T-helper 1 cell treated with Interleukin-12 subunit alpha and Interleukin-12 subunit beta and Interleukin-4 antibody, amounts not matched to agents 30 μg/mL and 1 μg/mL, for 36 hours (primary cell): Measurements from ENCODE around the gene KRTAP10-8.
"Not testable (repeated sequence)": the region's sequence is repeated elsewhere in the genome, so short reads cannot be mapped to it uniquely, and the experiment has no call there.

Source experiments
- H3K27ac Mint-ChIP-seq: one replicate; pipeline ENCODE4 v1.8.0; 2021; ENCODE audit warnings: mild to moderate bottlenecking, mixed read lengths
- H3K27me3 Mint-ChIP-seq: one replicate; pipeline ENCODE4 v1.8.0; 2021; ENCODE audit warnings: low read depth, mixed read lengths
- H3K36me3 Mint-ChIP-seq: one replicate; pipeline ENCODE4 v1.8.0; 2021; ENCODE audit warnings: low read depth, mixed read lengths
- H3K4me1 Mint-ChIP-seq: one replicate; pipeline ENCODE4 v1.8.0; 2021; ENCODE audit warnings: low read depth, mixed read lengths
- H3K4me3 Mint-ChIP-seq: one replicate; pipeline ENCODE4 v1.8.0; 2021; ENCODE audit warnings: mild to moderate bottlenecking, moderate library complexity, mixed read lengths
- H3K9me3 Mint-ChIP-seq: one replicate; pipeline ENCODE4 v1.8.0; 2021; ENCODE audit warnings: mixed read lengths

Gene KRTAP10-8

GRCh38 chr21:44574457-44575306, 37.2 kb upstream of the KRTAP10-8 start:
- peaks cover 26% of the 10 kb centered on the region for H3K9me3 Mint-ChIP-seq
- H3K27ac Mint-ChIP-seq: no peak overlapping the region
- no peak overlapping the region for H3K4me3 Mint-ChIP-seq
- H3K27me3 Mint-ChIP-seq: peaks cover 5% of the 10 kb centered on the region
- H3K4me1 Mint-ChIP-seq: peaks cover 2% of the 10 kb centered on the region
- no peaks in the 10 kb centered on the region for H3K36me3 Mint-ChIP-seq

GRCh38 chr21:44575307-44576024, 36.4 kb upstream of the KRTAP10-8 start:
- H3K27ac Mint-ChIP-seq: no peak overlapping the region
- H3K27me3 Mint-ChIP-seq: peaks cover 5% of the 10 kb centered on the region
- H3K9me3 Mint-ChIP-seq: peaks cover 27% of the 10 kb centered on the region
- H3K36me3 Mint-ChIP-seq: no peaks in the 10 kb centered on the region
- H3K4me1 Mint-ChIP-seq: peaks cover 2% of the 10 kb centered on the region
- no peak overlapping the region for H3K4me3 Mint-ChIP-seq

- Mint-ChIP-seq H3K4me1 (peaks cover 2% of the 10 kb centered on the region), H3K36me3 (no peaks in the 10 kb centered on the region), H3K4me3 (no peak overlapping the region), H3K27ac (no peak overlapping the region), H3K27me3 (peaks cover 5% of the 10 kb centered on the region), H3K9me3 (peaks cover 33% of the 10 kb centered on the region)
Measured at GRCh38 chr21:44576025-44576420, 35.9 kb upstream of the KRTAP10-8 start.

GRCh38 chr21:44578371-44579055, 33.4 kb upstream of the KRTAP10-8 start:
- Mint-ChIP-seq H3K36me3 (peaks cover 3% of the 10 kb centered on the region), H3K4me1 (peaks cover 6% of the 10 kb centered on the region), H3K27ac (no peak overlapping the region), H3K9me3 (peaks cover 51% of the 10 kb centered on the region), H3K4me3 (no peak overlapping the region), H3K27me3 (peaks cover 5% of the 10 kb centered on the region)

GRCh38 chr21:44579056-44579832, 32.6 kb upstream of the KRTAP10-8 start:
- Mint-ChIP-seq H3K9me3 (peaks cover 51% of the 10 kb centered on the region), H3K4me3 (no peak overlapping the region), H3K27ac (no peak overlapping the region), H3K27me3 (peaks cover 7% of the 10 kb centered on the region), H3K36me3 (peaks cover 3% of the 10 kb centered on the region), H3K4me1 (peaks cover 14% of the 10 kb centered on the region)

GRCh38 chr21:44579833-44580144, 32.1 kb upstream of the KRTAP10-8 start:
- peaks cover 3% of the 10 kb centered on the region for H3K36me3 Mint-ChIP-seq
- H3K27me3 Mint-ChIP-seq: peaks cover 11% of the 10 kb centered on the region
- H3K9me3 Mint-ChIP-seq: peaks cover 51% of the 10 kb centered on the region
- H3K4me1 Mint-ChIP-seq: peaks cover 16% of the 10 kb centered on the region
- H3K4me3 Mint-ChIP-seq: no peak overlapping the region
- H3K27ac Mint-ChIP-seq: no peak overlapping the region

GRCh38 chr21:44580231-44580821, 31.6 kb upstream of the KRTAP10-8 start, which contains the start of gene KRTAP10-5:
Gene KRTAP10-5 (minus strand): TSS chr21:44580604. CDS start chr21:44580578, 26 bp downstream.
- H3K36me3 Mint-ChIP-seq, H3K27ac Mint-ChIP-seq, H3K4me3 Mint-ChIP-seq: not testable (repeated sequence)
- Mint-ChIP-seq H3K27me3 (peaks cover 13% of the 10 kb centered on the region), H3K4me1 (peaks cover 15% of the 10 kb centered on the region), H3K9me3 (peaks cover 51% of the 10 kb centered on the region)

GRCh38 chr21:44581158-44581557, 30.7 kb upstream of the KRTAP10-8 start:
- peaks cover 44% of the 10 kb centered on the region for H3K9me3 Mint-ChIP-seq
- H3K4me1 Mint-ChIP-seq: peaks cover 15% of the 10 kb centered on the region
- H3K27ac Mint-ChIP-seq: no peak overlapping the region
- H3K36me3 Mint-ChIP-seq: peaks cover 3% of the 10 kb centered on the region
- H3K27me3 Mint-ChIP-seq: peaks cover 17% of the 10 kb centered on the region
- no peak overlapping the region for H3K4me3 Mint-ChIP-seq

GRCh38 chr21:44582055-44582454, 29.8 kb upstream of the KRTAP10-8 start:
- Mint-ChIP-seq H3K4me3 (no peak overlapping the region), H3K27ac (no peak overlapping the region), H3K27me3 (peaks cover 26% of the 10 kb centered on the region), H3K4me1 (peaks cover 15% of the 10 kb centered on the region), H3K36me3 (peaks cover 3% of the 10 kb centered on the region), H3K9me3 (peaks cover 37% of the 10 kb centered on the region)

- H3K9me3 Mint-ChIP-seq: peaks cover 27% of the 10 kb centered on the region
- H3K36me3 Mint-ChIP-seq: peaks cover 3% of the 10 kb centered on the region
- peaks cover 38% of the 10 kb centered on the region for H3K27me3 Mint-ChIP-seq
- H3K27ac Mint-ChIP-seq: no peak overlapping the region
- peaks cover 15% of the 10 kb centered on the region for H3K4me1 Mint-ChIP-seq
- H3K4me3 Mint-ChIP-seq: no peak overlapping the region
Measured at GRCh38 chr21:44583089-44583799, 28.6 kb upstream of the KRTAP10-8 start.

GRCh38 chr21:44583800-44584147, 28.1 kb upstream of the KRTAP10-8 start:
- H3K36me3 Mint-ChIP-seq: peaks cover 3% of the 10 kb centered on the region
- peaks cover 25% of the 10 kb centered on the region for H3K9me3 Mint-ChIP-seq
- H3K27me3 Mint-ChIP-seq: peaks cover 41% of the 10 kb centered on the region
- no peak overlapping the region for H3K4me3 Mint-ChIP-seq
- no peak overlapping the region for H3K27ac Mint-ChIP-seq
- peaks cover 15% of the 10 kb centered on the region for H3K4me1 Mint-ChIP-seq

- peaks cover 46% of the 10 kb centered on the region for H3K27me3 Mint-ChIP-seq
- no peak overlapping the region for H3K4me3 Mint-ChIP-seq
- peaks cover 15% of the 10 kb centered on the region for H3K4me1 Mint-ChIP-seq
- H3K9me3 Mint-ChIP-seq: peaks cover 19% of the 10 kb centered on the region
- H3K27ac Mint-ChIP-seq: no peak overlapping the region
- H3K36me3 Mint-ChIP-seq: peaks cover 3% of the 10 kb centered on the region
Measured at GRCh38 chr21:44585892-44586291, 26.0 kb upstream of the KRTAP10-8 start.

GRCh38 chr21:44589094-44589493, 22.8 kb upstream of the KRTAP10-8 start:
- no peak overlapping the region for H3K4me3 Mint-ChIP-seq
- no peak overlapping the region for H3K27ac Mint-ChIP-seq
- no peaks in the 10 kb centered on the region for H3K36me3 Mint-ChIP-seq
- H3K4me1 Mint-ChIP-seq: peaks cover 4% of the 10 kb centered on the region
- H3K9me3 Mint-ChIP-seq: no peaks in the 10 kb centered on the region
- H3K27me3 Mint-ChIP-seq: peaks cover 49% of the 10 kb centered on the region
